Amniotic epithelial cell (primary cell): ENCODE results near the gene TNFRSF18.

Experiments used
- DNase-seq: peaks from one replicate; pipeline ENCODE4 v3.0.0-alpha.2; 2010; ENCODE audit warnings: low read depth

The TNFRSF18 gene

DNA sequence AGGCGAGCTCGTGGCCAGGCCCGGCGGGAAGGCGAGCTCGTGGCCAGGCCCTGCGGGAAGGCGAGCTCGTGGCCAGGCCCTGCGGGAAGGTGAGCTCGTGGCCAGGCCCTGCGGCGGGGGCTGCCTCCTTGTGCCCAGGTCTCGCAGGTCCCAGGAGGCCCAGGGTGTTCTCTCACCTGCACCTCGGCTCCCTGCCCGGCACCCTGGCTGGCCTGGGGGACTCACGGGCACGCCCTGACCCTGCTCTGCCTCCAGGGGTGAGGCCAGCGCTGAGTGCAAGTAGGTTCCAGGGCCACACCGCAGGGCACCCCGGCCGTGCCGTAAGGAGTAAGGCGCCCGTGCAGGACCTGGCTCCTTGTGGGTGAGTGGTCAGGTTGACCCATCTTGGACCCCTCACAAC lies 21.0 kb upstream of the TNFRSF18 start:
- no peak for DNase-seq

DNA sequence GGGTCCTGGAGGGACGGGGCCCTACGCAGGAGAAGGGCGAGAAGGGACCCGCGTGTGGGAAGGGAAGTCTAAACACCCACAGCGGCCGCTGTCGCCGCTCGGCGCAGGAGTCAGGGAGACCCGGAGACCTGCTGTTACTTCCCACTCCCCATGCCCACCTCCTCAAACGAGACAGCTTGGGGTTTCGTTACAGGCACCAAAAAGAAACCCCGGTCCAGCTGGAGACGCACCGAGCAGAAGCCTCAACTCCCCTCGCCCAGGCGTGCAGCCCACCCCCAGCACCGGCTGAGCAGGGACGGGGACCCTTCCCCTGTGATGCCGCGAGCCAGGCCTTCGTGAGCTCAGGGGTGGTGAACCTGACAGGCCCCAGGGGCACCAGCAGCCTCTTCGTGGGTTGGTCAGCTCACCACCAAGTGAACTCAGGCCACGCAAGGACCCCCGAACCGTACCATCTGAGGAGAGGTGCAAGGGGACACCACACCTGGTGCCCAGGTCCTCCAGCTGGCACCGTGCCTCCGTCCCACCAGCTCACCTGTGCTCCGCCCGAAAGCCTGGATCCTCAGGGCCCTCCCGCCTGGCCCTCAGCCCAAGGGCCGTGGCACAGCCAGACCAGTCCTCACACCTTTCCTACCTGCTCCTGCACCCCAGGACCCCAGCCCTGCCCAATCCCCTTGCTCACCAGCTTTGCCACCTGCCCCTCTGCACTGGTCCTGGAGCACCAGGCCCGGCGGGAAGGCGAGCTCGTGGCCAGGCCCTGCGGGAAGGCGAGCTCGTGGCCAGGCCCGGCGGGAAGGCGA lies 20.4 kb upstream of the TNFRSF18 start:
- DNase-seq = no peak

DNA sequence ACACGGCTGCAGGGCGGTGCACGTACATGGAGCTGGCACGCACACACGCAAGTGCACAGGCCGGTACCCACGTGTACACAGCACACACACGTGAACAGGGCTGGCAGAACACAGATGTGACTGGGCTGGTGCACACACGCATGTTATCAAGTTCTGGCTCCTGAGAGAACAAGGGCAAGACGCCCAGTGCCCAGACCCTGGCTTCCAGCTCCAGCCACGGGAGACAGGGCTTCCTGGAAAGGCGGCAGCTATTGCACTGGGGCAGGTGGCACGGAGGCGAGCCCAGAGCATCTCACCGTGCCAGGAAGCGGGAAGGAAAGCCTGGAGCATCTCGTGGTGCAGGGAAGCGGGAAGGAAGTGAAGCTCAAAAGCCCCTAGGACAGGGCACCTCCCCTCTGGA lies 19.5 kb upstream of the TNFRSF18 start:
- no peak for DNase-seq

DNA sequence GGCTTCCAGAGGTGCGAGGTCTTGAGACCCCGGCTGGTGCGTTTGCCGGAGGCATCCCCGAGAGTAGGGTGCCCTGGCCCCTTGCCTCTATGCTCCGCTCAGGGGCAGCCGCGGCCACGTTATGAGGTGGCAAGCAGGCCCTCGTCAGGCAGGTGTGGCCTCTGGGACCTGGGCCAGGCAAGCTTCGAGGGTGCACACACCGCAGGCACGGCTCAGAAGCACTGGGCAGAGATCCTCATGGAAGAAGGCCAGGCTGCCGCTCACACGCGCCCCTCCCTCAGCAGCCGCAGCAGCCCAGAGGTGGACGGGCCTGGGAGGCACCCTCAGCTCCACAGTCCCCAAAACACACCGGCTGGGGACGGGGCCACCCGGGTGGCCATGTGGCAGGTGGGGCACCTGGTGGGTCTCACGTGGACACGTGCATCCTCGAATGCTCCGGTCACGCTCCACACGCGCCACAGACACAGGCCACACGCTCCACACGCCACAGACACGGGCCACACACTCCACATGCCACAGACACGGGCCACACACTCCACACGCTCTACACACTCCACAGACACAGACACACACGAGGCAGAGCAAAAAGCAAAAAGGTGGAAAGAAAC lies 18.9 kb upstream of the TNFRSF18 start:
- no peak for DNase-seq

DNA sequence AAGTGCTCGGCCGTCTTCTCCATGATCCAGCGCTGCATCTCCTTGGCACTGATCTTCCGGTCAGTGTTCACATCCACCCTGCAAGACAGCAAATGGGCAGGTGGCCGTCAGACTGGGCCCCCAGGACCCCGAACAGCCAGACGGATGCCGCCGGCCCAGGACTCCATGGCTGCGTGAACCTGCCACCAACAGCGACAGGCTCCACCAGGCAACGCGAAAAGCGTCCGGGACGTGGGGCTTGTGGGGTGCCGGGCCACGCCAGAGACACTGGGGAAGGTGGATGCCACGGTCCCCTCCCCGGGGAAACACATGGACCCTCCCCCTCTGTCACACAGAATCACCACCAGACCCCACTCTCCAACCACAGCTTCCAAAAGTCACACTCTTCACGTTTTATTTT lies 17.5 kb upstream of the TNFRSF18 start:
- DNase-seq = no peak

DNA sequence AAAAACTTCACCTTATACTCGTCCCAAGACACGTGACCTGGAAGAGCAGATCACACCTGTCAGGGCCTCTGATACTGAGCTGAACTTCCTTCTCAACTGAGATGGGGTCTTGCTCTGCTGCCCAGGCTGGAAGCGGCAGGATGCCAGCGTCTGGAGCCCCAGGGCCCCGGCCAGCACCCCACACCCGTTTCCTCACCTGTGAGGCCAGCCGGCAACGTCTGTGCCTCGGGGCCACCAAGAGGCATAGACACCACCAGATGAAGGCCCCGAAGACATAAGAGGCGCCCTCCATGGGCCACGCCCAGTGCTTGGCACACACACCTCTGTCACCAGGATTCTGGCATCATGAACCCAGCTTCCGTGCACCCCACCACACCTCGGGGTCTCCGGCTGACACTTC lies 16.9 kb upstream of the TNFRSF18 start:
- DNase-seq = no peak

DNA sequence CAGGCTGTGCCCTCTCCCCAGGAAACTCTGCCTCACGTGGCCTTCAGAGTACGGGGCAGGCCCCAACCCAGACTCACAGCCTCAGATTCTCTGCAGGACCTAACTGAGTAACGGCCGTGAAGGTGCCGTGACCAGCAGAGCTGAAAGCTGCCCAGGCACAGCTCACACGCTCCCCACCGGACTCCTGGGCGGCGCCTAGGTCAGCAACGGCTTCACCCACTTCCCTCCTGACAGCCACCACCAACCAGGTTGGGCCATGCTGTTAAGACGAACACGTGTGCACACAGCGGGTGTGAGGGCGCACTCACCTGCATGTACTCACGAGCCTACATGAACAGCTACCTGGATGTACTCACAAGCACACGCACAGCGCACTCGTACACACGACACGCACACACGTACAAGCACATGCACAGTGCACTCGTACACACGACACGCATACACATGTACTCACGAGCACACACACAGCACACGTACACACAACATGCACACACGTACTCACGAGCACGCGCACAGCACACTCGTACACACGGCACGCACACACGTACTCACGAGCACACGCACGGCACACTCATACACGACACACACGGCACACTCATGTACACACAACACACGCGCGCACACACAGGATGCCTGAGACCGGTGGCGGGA lies 16.3 kb upstream of the TNFRSF18 start:
- DNase-seq = no peak

DNA sequence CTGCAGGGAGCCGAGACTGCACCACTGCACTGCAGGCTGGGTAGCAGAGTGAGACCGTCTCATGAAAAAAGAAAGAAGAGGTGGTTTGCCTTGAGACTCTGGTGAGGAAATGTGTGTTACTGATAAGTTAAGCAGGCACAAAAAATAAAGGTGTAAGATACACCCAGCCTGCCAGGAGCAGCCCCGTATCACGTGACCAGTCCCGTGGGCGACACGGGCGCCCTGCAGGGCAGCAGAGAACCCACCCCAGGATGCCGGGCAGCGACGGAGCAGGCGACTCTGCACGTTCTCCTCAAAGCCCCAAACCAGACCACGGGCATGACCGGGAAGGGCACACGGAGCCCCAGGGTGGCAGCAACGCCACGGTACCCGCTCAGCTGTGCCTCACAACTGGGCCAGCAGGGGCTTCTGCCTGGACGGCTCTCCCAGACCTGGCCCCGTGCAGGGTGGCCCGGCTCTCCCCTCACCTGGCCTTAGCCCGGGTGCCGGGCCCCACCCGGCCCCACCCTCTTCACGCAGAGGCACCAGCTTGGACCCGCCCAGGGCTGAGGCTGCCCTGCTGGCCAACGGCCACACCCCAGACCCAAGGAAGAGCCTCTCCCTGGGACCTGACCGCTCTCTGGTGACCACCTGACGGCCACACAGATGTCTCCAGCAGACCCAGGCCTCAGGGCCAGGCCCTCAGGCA lies 15.6 kb upstream of the TNFRSF18 start:
- DNase-seq = no peak

DNA sequence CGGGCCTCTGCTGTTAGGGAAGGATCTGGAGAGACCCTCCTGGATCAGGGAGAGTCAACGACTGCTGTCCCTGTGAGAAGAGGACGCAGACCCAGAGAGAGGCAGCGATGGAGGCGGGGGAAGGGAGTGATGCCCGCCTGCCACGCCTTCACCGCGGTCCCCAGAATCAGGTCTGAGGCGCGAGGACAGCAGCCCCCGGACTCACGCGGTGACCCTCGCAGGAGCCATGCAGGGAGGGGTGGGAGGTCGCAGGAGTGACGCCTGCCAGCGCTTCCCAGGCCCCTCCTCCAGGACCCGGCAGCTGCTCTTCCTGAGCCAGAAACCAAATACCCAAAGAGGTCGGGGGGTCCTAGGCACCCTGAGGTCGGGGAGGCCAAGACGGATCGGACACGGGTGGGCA lies 13.8 kb upstream of the TNFRSF18 start:
- no peak for DNase-seq

DNA sequence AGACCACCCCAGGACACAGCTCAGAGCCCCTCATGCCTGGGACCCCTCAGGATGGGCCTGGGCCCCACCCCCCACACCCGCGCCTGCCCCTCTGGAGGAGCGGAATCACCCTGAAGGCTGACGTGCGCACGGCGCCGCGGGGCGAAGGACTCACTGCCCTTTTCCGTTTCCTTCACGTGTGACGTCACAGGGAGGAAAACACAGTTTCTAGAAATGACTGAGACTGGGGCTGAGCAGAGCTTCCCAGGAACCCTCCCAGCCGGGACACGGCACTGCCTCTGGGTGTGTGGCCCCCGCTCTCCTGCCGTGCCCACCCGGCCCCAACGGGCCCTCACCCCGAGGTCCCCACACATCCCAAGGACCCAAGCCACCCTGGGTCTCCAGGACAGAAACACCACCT lies 12.9 kb upstream of the TNFRSF18 start:
- no peak for DNase-seq

DNA sequence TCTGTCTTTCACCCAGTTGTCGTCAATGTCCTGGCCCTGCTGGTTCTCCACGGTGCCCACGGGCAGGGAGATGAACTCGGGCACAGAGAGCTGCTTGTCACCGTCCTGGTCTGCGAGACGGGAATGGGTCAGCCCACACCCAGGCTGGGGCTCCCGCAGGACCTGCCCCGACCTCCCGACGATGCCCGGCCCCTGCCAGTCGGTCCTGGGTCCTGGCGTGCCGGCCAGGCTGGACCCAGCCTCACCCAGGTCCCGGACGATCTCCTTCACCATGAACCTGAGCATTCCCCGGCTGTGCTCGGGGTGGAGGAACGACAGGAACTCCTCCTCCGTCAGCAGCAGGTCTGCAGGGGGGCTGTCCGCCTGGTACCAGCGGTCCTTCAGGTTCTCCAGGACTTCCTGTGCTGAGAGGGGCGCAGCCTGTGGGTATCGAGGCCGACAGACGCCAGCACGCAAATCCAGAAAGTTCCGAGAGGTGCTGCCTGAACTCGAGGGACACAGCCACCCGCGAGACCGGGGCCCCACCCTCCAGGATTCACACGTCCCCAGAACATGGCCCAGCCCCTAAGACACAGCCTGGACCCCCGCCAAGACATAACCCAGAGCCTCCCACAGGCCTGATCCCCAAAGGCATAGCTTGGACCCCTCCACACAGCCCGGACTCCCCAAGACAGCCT lies 12.3 kb upstream of the TNFRSF18 start:
- DNase-seq = no peak

DNA sequence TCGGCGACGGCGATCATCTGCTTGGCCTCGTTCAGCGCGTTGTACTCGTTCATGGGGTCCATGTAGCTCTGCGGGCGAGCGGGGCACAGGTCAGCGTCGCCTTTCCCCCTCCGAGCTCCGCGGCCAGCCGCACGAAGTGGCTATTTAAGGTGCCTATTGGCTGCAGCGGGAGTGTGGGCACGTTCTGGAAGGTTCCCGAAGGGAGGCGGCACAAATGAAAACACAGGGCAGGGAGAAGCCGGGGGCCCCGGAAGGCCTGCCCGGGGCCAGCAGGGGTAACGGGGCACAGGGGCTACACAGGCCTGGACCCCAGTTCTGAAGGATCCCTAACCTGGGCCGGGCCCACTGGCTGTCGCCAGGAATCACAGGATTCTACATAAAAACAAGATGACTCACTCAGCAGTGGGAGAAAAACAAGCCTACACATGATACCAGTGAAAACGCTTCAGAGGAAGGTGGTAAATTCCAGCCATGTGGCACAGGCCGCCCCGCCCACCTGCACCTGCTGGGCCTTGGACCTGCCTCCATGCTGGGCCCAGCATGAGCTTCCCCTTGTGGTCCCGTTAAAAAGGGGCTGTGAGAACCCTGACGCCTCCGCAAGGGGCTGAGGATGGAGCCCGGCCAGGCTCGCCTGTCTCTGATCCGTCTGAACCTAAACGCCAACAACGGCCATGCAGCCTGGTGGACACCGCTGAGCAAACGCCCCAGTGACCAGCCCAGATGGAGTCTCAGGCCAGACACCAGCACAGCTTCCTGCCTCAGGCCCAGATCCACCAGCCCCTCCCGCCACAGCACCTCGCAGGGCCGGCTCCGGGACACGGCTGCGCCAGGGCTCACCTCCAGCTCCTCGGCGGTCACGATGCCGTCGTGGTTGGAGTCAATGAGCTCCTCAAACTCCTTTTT lies 11.5 kb upstream of the TNFRSF18 start:
- peak; percentile 49 for DNase-seq

DNA sequence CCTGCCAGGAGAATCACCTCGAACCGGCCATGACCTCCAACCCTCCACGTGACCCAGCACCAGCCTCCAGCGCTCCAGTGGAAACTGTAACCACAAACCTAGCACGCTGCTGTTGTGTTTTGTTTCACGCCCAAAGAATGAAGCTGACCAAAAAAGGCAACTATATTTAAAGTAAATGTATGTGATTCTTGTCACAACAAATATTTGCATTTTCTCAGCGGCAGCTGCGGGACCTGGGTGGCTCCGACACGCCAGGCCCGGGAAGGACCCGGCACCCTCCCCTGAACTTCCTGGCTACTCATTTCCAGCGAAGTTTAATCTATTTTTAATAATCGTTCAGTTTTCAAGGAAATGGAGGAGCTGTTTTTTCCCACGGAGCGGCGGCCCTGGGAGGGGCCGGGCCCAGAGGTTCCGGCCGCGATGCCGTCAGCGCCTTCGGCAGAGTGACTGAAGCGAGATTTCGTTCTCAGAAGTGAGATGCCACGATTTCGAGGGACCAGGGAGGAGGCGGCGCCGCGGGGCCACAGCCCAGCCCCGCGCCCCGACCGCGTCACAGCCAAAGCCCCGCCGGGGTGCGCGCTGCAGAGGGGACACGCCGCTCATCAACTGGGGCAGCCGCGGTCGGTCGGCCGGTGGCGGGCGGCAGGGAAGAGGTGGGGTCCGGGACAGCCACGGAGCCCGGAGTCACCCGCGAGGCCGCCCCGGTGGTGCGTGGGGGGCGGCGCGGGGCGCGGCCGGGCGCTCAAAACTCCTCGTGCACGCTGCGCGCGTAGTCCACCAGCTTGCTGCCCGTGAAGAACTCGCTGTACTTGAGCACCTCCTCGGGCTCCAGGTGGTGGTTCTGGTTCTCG lies 10.6 kb upstream of the TNFRSF18 start:
- no peak for DNase-seq

DNA sequence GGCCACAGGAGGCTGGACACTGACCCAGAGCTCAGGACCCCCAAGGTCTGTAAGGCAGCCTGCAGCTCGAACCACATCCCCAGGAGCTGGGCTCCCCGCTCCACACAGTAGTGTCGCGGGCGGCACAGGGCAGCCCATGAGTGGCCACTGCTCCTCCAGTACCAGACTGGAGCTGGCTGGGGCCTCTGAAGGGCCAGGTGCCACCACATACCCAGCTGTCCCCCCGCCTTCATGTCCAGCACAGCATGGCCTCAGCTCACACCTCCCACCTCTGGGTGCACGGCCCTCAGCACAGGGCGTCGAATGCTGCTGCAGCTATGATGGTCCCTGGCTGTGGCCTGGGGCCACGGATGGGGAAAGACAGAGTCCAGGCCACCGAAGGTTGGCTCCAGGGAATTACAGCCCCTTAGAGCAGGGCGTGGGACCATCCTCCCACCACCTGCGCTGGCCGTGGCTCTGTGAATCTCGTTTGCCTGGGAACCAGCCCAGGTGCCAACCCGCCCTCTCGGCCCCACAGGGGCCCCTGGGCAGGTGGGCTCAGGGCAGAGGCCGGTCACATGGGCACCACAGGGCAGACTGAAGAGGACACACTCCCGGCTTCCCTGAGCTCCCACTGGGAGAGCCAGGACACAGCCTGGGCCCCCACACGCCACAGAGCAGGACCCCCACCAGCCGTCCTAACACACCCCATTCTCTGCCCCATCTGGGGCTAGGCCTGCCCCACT lies 9.7 kb upstream of the TNFRSF18 start:
- DNase-seq = no peak

DNA sequence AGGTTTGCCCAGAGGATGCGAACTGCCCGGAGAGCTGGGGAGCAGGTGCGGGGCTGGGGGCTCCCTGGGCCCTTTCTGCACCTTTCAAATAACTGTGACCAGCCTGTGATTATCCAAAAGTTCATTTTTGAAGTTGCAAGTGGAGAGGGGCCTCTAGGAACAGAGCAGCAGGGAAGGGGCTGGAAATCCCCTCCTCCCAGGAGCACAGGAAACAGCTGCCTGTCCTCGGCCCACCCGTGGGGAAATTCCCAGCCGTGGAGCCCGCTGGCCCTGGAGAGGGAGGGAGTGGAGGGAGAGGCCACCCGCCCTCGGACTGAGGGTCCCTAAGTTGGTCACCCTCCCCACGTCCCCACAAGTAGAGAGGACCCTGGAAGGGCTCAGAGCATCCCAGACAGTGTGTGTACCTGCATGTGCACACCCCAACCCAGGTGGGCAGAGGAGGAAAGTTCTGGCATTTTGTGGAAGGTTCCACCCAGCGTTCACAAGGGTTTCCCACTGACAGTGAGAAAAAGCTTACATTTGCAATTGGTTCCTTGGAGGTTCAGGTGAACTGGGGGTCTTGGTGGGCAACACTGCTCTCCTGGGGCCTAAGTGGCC lies 8.8 kb upstream of the TNFRSF18 start:
- no peak for DNase-seq

DNA sequence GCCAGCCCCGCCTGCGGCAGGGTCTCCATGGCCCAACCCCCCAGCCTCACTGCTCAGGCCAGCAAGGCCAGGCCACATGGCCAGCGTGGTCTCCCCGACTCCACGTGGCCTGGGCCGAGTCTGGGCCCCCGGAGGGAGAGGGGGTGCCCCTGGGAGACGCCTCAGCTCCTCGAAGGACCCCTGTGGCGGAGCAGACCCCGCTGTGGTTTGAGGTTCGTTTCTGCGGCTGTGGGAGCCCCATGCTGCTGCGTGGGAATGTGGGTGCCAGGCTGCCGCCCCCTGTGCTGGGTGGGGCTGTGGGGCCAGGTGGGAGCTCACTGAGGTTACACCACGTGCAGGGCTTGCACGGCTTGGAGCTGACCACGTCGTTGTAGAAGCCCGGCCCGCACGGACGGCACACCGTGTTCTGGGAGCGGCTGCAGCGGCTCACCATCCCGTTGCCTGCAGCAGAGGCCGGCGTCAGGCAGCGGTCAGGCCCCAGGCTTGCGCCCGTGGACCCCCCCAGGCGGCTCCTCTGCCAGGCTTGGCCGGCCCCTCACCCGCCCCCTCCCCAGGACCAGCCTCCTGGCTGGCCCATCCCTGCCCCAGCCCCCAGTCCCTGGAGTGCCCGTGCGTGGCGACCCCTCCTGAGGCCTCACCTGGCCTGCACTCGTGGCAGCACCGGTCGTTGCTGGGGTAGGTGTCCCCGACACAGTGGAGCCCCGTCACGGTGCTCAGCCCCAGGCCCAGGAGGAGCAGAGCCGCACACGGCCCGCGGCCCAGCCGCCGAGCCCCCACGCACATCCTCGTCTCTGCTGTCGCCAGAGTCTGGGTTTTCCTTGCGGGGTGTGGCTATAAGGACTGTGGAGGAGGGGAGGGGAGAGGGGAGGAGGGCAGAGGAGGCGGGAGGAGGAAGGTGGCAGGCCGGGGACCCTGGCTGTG lies 7.2 kb upstream of the TNFRSF18 start, which contains the start of gene TNFRSF4:
Gene TNFRSF4 (minus strand): TSS at position 809 of the 921 bp plus-strand sequence. CDS start 26 bp downstream, at position 783.
- no peak for DNase-seq

DNA sequence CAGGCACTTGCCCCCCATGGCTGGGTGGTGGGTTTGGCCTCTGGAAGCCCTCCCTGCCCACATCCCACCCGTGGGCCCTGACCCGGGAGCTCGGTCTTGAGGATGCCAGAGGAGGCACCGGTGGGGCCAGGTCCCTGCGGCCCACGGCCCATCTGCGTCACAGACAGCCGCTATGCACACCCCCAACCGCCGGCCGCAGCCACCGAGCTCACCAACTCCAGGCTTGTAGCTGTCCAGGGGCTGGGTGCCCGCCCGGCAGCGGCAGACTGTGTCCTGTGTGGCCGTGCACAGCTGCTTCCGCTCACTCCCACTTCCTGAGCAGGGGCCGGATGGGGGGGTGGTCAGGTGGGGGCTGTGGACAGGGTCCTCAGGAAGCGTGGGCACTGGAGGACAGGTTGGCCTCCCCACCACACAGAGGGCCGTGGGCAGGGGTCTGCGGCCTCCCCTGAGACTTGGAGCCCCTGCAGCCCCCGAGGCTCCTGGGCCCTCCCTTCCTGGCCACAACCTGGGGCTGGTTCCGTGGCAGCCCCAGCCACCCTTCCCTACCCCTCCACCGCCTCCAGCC lies 6.5 kb upstream of the TNFRSF18 start:
- no peak for DNase-seq
